Mesenchymal stem cell (in vitro differentiated cells and primary cell): ENCODE measurements around the gene CDC42EP3.

Experiments used
- DNase-seq: peaks from one replicate; pipeline ENCODE4 v3.0.0-alpha.2; 2013
- H2AFZ ChIP-seq: one replicate; pipeline ENCODE4 v1.6.1; 2013; ENCODE audit warnings: low read depth, mild to moderate bottlenecking, control low read depth, inconsistent platforms, low read length, moderate library complexity
- H2AK5ac ChIP-seq: 2 replicates; pipeline ENCODE4 v1.6.1; 2013; ENCODE audit warnings: low read length, moderate library complexity, mild to moderate bottlenecking, inconsistent platforms; ENCODE audit not compliant: severe bottlenecking
- H2BK120ac ChIP-seq: one replicate; pipeline ENCODE4 v1.6.1; 2013; ENCODE audit warnings: low read depth, mild to moderate bottlenecking, inconsistent platforms, low read length, moderate library complexity
- H2BK12ac ChIP-seq, 2 experiments: one replicate each; pipeline ENCODE4 v1.6.1; 2013; ENCODE audit warnings: inconsistent platforms in 2 of 2, low read length in 2 of 2, mild to moderate bottlenecking in 2 of 2, moderate library complexity in 2 of 2, control low read depth in 1 of 2
- H2BK15ac ChIP-seq: one replicate; pipeline ENCODE4 v1.6.1; 2013; ENCODE audit warnings: mild to moderate bottlenecking, low read depth, inconsistent platforms; ENCODE audit not compliant: poor library complexity, severe bottlenecking
- H2BK5ac ChIP-seq: 2 replicates; pipeline ENCODE4 v1.6.1; 2013; ENCODE audit warnings: low read depth, mild to moderate bottlenecking, low read length, control low read depth, inconsistent platforms; ENCODE audit not compliant: poor library complexity, severe bottlenecking
- H3K14ac ChIP-seq, 2 experiments: one replicate each; pipeline ENCODE4 v1.6.1; 2013; ENCODE audit warnings: inconsistent platforms in 2 of 2, low read length in 2 of 2, control low read depth in 1 of 2, mild to moderate bottlenecking in 1 of 2, moderate library complexity in 1 of 2
- H3K18ac ChIP-seq, 2 experiments: one replicate each; pipeline ENCODE4 v1.6.1; 2013; ENCODE audit warnings: inconsistent platforms in 2 of 2, low read length in 2 of 2, control low read depth in 1 of 2, low read depth in 1 of 2, mild to moderate bottlenecking in 1 of 2
- H3K23ac ChIP-seq, 2 experiments: one replicate each; pipeline ENCODE4 v1.6.1; 2013; ENCODE audit warnings: inconsistent platforms in 2 of 2, low read length in 2 of 2, mild to moderate bottlenecking in 2 of 2, moderate library complexity in 2 of 2, control low read depth in 1 of 2
- H3K27ac ChIP-seq: 2 replicates; pipeline ENCODE4 v1.5.1; 2013; ENCODE audit warnings: mild to moderate bottlenecking, moderate library complexity, low read length, control low read depth, inconsistent platforms; ENCODE audit not compliant: poor library complexity, severe bottlenecking
- H3K27me3 ChIP-seq, 2 experiments: 2 replicates each; pipeline versions ENCODE4 v1.6.1 to v1.7.0; 2013; ENCODE audit warnings: low read length in 2 of 2, mild to moderate bottlenecking in 2 of 2, moderate library complexity in 2 of 2, control low read depth in 1 of 2, inconsistent platforms in 1 of 2; ENCODE audit not compliant: control insufficient read depth in 1 of 2, insufficient read depth in 1 of 2
- H3K36me3 ChIP-seq, 2 experiments: 2 replicates each; pipeline versions ENCODE4 v1.6.1 to v1.7.0; 2013; ENCODE audit warnings: low read length in 2 of 2, control low read depth in 1 of 2, inconsistent platforms in 1 of 2, low read depth in 1 of 2, mild to moderate bottlenecking in 1 of 2; ENCODE audit not compliant: insufficient read depth in 2 of 2, control insufficient read depth in 1 of 2
- H3K4ac ChIP-seq, 2 experiments: one replicate each; pipeline ENCODE4 v1.6.1; 2013; ENCODE audit warnings: inconsistent platforms in 2 of 2, low read length in 2 of 2, mild to moderate bottlenecking in 2 of 2, moderate library complexity in 2 of 2, control low read depth in 1 of 2, low read depth in 1 of 2
- H3K4me1 ChIP-seq: 2 replicates; pipeline ENCODE4 v1.6.1; 2013; ENCODE audit warnings: low read depth, low read length, control low read depth; ENCODE audit not compliant: control insufficient read depth, insufficient read depth
- H3K4me2 ChIP-seq: 2 replicates; pipeline ENCODE4 v1.6.1; 2013; ENCODE audit warnings: low read length, mild to moderate bottlenecking, inconsistent platforms; ENCODE audit not compliant: poor library complexity, severe bottlenecking
- H3K4me3 ChIP-seq, 2 experiments: 2 replicates each; pipeline versions ENCODE4 v1.5.1 to v1.7.0; 2013; ENCODE audit warnings: low read length in 2 of 2, mild to moderate bottlenecking in 2 of 2, control low read depth in 1 of 2, low read depth in 1 of 2; ENCODE audit not compliant: insufficient read depth in 1 of 2
- H3K79me1 ChIP-seq: replicated peaks from 2 replicates; pipeline ENCODE4 v1.6.1; 2013; ENCODE audit warnings: mild to moderate bottlenecking, control low read depth, low read length, inconsistent platforms; ENCODE audit not compliant: poor library complexity, severe bottlenecking
- H3K9ac ChIP-seq: 2 replicates; pipeline ENCODE4 v1.7.0; 2013; ENCODE audit warnings: mild to moderate bottlenecking, low read length, moderate library complexity
- H3K9me3 ChIP-seq: 2 replicates; pipeline ENCODE4 v1.7.0; 2013; ENCODE audit warnings: mild to moderate bottlenecking, low read length; ENCODE audit not compliant: control insufficient read depth
- H4K8ac ChIP-seq: one replicate; pipeline ENCODE4 v1.6.1; 2013; ENCODE audit warnings: inconsistent platforms, mild to moderate bottlenecking, low read length, moderate library complexity
- H4K91ac ChIP-seq: one replicate; pipeline ENCODE4 v1.6.1; 2013; ENCODE audit warnings: mild to moderate bottlenecking, low read length, inconsistent platforms
- WGBS: methylation state at CpG from one replicate; pipeline ENCODE4 v1.1.7; 2013; ENCODE audit warnings: mixed read lengths; 5-methylcytosine and 5-hydroxymethylcytosine counted together

The CDC42EP3 gene

GRCh38 chr2:37653805-37654378 lies 17.6 kb downstream of the CDC42EP3 start:
- no peaks in the 10 kb centered on the region for H3K9me3 ChIP-seq
- no peak overlapping the region for H3K14ac ChIP-seq
- H2AFZ ChIP-seq: no peak overlapping the region
- peak overlapping the region; percentile 78 for H4K91ac ChIP-seq
- no peak overlapping the region for H2BK15ac ChIP-seq
- peak overlapping the region; percentile 97 to 98 for H2BK12ac ChIP-seq
- H3K18ac ChIP-seq: peak overlapping the region; percentile 77 to 95
- H2BK5ac ChIP-seq: no peak overlapping the region
- no peak overlapping the region for H3K9ac ChIP-seq
- H3K27ac ChIP-seq: peak overlapping the region; percentile 55
- peak overlapping the region in 1 of 2 experiments; percentile 20 for H3K23ac ChIP-seq
- H3K4ac ChIP-seq: peak overlapping the region; percentile 5 to 94
- no peak overlapping the region for H3K4me2 ChIP-seq
- 79% methylated on average over 14 of the region's 14 CpGs for WGBS
- H4K8ac ChIP-seq: peak overlapping the region; percentile 78
- peaks cover 25% of the 10 kb centered on the region for H3K4me1 ChIP-seq
- peaks cover 2% of the 10 kb centered on the region for H3K79me1 ChIP-seq
- DNase-seq: no peak
- H2BK120ac ChIP-seq: peak overlapping the region; percentile 29
- no peaks in the 10 kb centered on the region for H3K27me3 ChIP-seq
- H3K36me3 ChIP-seq: peaks cover 6 to 13% of the 10 kb centered on the region in 2 experiments
- H2AK5ac ChIP-seq: peak overlapping the region; percentile 96
- no peak overlapping the region for H3K4me3 ChIP-seq

DNA sequence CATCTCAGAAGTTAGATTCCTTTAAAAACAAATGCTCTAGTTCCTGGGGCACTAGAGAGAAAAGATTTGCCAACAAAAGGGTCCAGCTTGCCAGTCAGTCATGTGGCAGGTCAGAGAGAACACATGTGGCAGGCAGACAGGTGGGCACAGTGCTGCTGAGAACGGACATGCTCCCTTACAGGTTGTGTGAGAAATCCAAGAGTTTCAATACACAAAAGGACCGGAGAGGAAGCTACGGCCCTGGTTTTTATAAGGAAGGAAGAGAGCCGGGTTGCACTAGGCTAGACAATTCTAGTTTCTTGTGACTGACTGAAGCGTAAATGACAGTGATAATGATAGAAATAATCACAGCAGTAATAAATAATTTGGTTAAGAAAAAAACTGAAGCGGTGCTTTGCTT lies 18.3 kb downstream of the CDC42EP3 start:
- H4K91ac ChIP-seq: peak overlapping the region; percentile 65
- no peak overlapping the region for H3K9ac ChIP-seq
- H3K14ac ChIP-seq: no peak overlapping the region
- no peak overlapping the region for H3K4me3 ChIP-seq
- H2AK5ac ChIP-seq: peak overlapping the region; percentile 89
- H3K27me3 ChIP-seq: no peaks in the 10 kb centered on the region
- H2BK15ac ChIP-seq: no peak overlapping the region
- peaks cover 32% of the 10 kb centered on the region for H3K4me1 ChIP-seq
- peak overlapping the region in 1 of 2 experiments; percentile 86 for H3K18ac ChIP-seq
- WGBS: 93% methylated on average over 6 of the region's 6 CpGs
- no peak overlapping the region for H2BK120ac ChIP-seq
- peak overlapping the region; percentile 93 for H3K27ac ChIP-seq
- peak overlapping the region in 1 of 2 experiments; percentile 82 for H3K4ac ChIP-seq
- no peak overlapping the region for H2BK5ac ChIP-seq
- H4K8ac ChIP-seq: no peak overlapping the region
- H3K36me3 ChIP-seq: peaks cover 6 to 20% of the 10 kb centered on the region in 2 experiments
- H2AFZ ChIP-seq: no peak overlapping the region
- peak overlapping the region in 1 of 2 experiments; percentile 87 for H2BK12ac ChIP-seq
- H3K9me3 ChIP-seq: no peaks in the 10 kb centered on the region
- H3K79me1 ChIP-seq: peaks cover 2% of the 10 kb centered on the region
- H3K23ac ChIP-seq: peak overlapping the region in 1 of 2 experiments; percentile 54
- H3K4me2 ChIP-seq: no peak overlapping the region
- no peak for DNase-seq

GRCh38 chr2:37652199-37652640 lies 19.2 kb downstream of the CDC42EP3 start:
- Histone ChIP-seq H3K36me3 (peaks cover 6 to 27% of the 10 kb centered on the region in 2 experiments), H3K9me3 (no peaks in the 10 kb centered on the region), H2BK12ac (no peak overlapping the region), H3K27me3 (no peaks in the 10 kb centered on the region), H2BK5ac (no peak overlapping the region), H4K91ac (no peak overlapping the region), H2AK5ac (peak overlapping the region; percentile 11), H2BK120ac (no peak overlapping the region), H3K9ac (no peak overlapping the region), H3K18ac (peak overlapping the region; percentile 28 to 55), H2BK15ac (no peak overlapping the region), H3K27ac (peak overlapping the region; percentile 93), H3K4me1 (peaks cover 30% of the 10 kb centered on the region), H3K4ac (no peak overlapping the region), H2AFZ (no peak overlapping the region), H3K23ac (no peak overlapping the region), H3K4me2 (no peak overlapping the region), H3K4me3 (no peak overlapping the region), H3K79me1 (peaks cover 2% of the 10 kb centered on the region), H3K14ac (peak overlapping the region in 1 of 2 experiments; percentile 90), H4K8ac (no peak overlapping the region)
- WGBS: 60% methylated on average over 5 of the region's 5 CpGs
- peak; percentile 82 for DNase-seq

- Histone ChIP-seq H3K4ac (no peak overlapping the region), H3K36me3 (peaks cover 17 to 34% of the 10 kb centered on the region in 2 experiments), H3K4me3 (no peak overlapping the region), H3K18ac (peak overlapping the region in 1 of 2 experiments; percentile 37), H4K8ac (no peak overlapping the region), H3K14ac (no peak overlapping the region), H2BK15ac (no peak overlapping the region), H3K9ac (no peak overlapping the region), H2AK5ac (peak overlapping the region; percentile 76), H3K79me1 (peaks cover 3% of the 10 kb centered on the region), H3K23ac (no peak overlapping the region), H2BK120ac (no peak overlapping the region), H4K91ac (no peak overlapping the region), H3K27ac (no peak overlapping the region), H3K27me3 (no peaks in the 10 kb centered on the region), H3K4me2 (no peak overlapping the region), H3K4me1 (peaks cover 31% of the 10 kb centered on the region), H2AFZ (no peak overlapping the region), H2BK12ac (no peak overlapping the region), H2BK5ac (no peak overlapping the region), H3K9me3 (no peaks in the 10 kb centered on the region)
- WGBS: 100% methylated on average over 2 of the region's 3 CpGs
- no peak for DNase-seq
Measured at GRCh38 chr2:37650548-37651093, 20.8 kb downstream of the CDC42EP3 start.
